Lung (tissue), 12 donors: ENCODE measurements around the gene THAP3. TPM values are rescaled to one million over a fixed set of nuclear protein-coding genes. Genes with fewer than 3 reads are reported as not detected.
"Not testable (repeated sequence)": the region's sequence is repeated elsewhere in the genome, so short reads cannot be mapped to it uniquely, and the experiment has no call there.

Source experiments
- ATAC-seq: fragments of 200-7000 bp; cut with Tn5 transposase; one replicate; pipeline ENCODE4 v1.9.1; 2020; ENCODE audit warnings: moderate number of reproducible peaks; ENCODE audit not compliant: insufficient read depth, low FRiP score
- DNase-seq, 3 donors: peaks; one replicate each; pipeline ENCODE4 v3.0.0-alpha.2; 2013 to 2017
- H3K27ac ChIP-seq, 2 donors: one replicate each; pipeline ENCODE4 v1.5.1; 2013; ENCODE audit warnings: mild to moderate bottlenecking in 2 of 2, moderate library complexity in 2 of 2, control low read depth in 1 of 2, inconsistent platforms in 1 of 2, low read depth in 1 of 2, low read length in 1 of 2
- H3K27me3 ChIP-seq, 3 donors: one replicate each; pipeline ENCODE4 v1.5.1; 2013; ENCODE audit warnings: low read length in 2 of 3; ENCODE audit not compliant: control insufficient read depth in 3 of 3, insufficient read depth in 3 of 3
- H3K36me3 ChIP-seq, 4 donors: one replicate each; pipeline ENCODE4 v1.5.1; 2013; ENCODE audit warnings: low read length in 4 of 4, mild to moderate bottlenecking in 1 of 4, moderate library complexity in 1 of 4; ENCODE audit not compliant: control insufficient read depth in 4 of 4, insufficient read depth in 4 of 4
- H3K4me1 ChIP-seq, 5 donors: one replicate each; pipeline ENCODE4 v1.5.1; 2013; ENCODE audit warnings: low read length in 5 of 5, mild to moderate bottlenecking in 2 of 5, moderate library complexity in 1 of 5; ENCODE audit not compliant: control insufficient read depth in 5 of 5, insufficient read depth in 5 of 5
- H3K4me3 ChIP-seq: one replicate; pipeline ENCODE4 v1.5.1; 2013; ENCODE audit warnings: mild to moderate bottlenecking, control low read depth, moderate library complexity
- H3K9ac ChIP-seq, 2 donors: one replicate each; pipeline ENCODE4 v1.5.1; 2013; ENCODE audit warnings: low read length in 2 of 2, control low read depth in 1 of 2; ENCODE audit not compliant: insufficient read depth in 1 of 2
- H3K9me3 ChIP-seq, 4 donors: one replicate each; pipeline ENCODE4 v1.5.1; 2013; ENCODE audit warnings: low read length in 3 of 4, mild to moderate bottlenecking in 1 of 4, moderate library complexity in 1 of 4; ENCODE audit not compliant: control insufficient read depth in 4 of 4, insufficient read depth in 3 of 4
- CTCF ChIP-seq: IDR thresholded peaks from 2 replicates; pipeline ENCODE4 v1.5.1; 2012; ENCODE audit warnings: mild to moderate bottlenecking; ENCODE audit errors: control extremely low read depth, extremely low read depth
- WGBS, 2 donors: extraction: QIAGEN DNeasy Blood & Tissue Kit; methylation state at CpG; one replicate each; pipeline ENCODE4 v1.1.7; 2013; 5-methylcytosine and 5-hydroxymethylcytosine counted together
- polyA plus RNA-seq, 2 donors: library from polyadenylated mRNA; stranded (reverse); fragments of 200-250 nt; gene quantifications; one replicate each; pipeline ENCODE4 v1.2.1, GENCODE V29; 2013
- total RNA-seq, 2 donors: library from RNA; depleted of rRNA in 1 of 2; stranded (reverse); fragments of >200 nt in 1 of 2; gene quantifications; one replicate each; pipeline ENCODE4 v1.2.1, GENCODE V29; 2014 to 2021
- donor health status: control.
- donor health status: control.
- donor health status: Bipolar disorder and iron deficiency.
- donor health status: healthy.
- donor health status: DM: yes; HTN: yes; CAD: no.

THAP3 gene
- total and polyA plus RNA-seq, 4 donors, result 12.6 to 26.5 (median 20.8) TPM

GRCh38 chr1:6599141-6599975 is 25.3 kb upstream of the THAP3 start:
- no peak for ATAC-seq
- H3K27me3 ChIP-seq, result no peaks in the 10 kb centered on the region
- no peak overlapping the region for H3K4me3 ChIP-seq
- peak overlapping the region in 1 of 2 donors; percentile 73 for H3K27ac ChIP-seq
- no peak overlapping the region for H3K9ac ChIP-seq
- H3K9me3 ChIP-seq, result no peaks in the 10 kb centered on the region
- DNase-seq, result no peak
- peaks cover 0 to 36% (median 18%) of the 10 kb centered on the region in 4 donors for H3K36me3 ChIP-seq
- 69 to 76% methylated on average over 31 of the region's 31 CpGs for WGBS, 2 donors
- H3K4me1 ChIP-seq, result peaks cover 0 to 20% (median 13%) of the 10 kb centered on the region in 5 donors
- TF ChIP-seq CTCF, result no peak

- H3K27me3 ChIP-seq, ATAC-seq, DNase-seq, H3K9ac ChIP-seq, H3K9me3 ChIP-seq, H3K4me3 ChIP-seq: not testable (repeated sequence)
- 34 to 57% methylated on average over 8 of the region's 8 CpGs for WGBS, 2 donors
- Histone ChIP-seq H3K36me3 (peaks cover 0 to 35% (median 17%) of the 10 kb centered on the region in 4 donors), H3K27ac (peak overlapping the region in 1 of 2 donors; percentile 95), H3K4me1 (peaks cover 3 to 26% (median 16%) of the 10 kb centered on the region in 5 donors)
These were observed 24.7 kb upstream of the THAP3 start for GRCh38 chr1:6599991-6600390.

GRCh38 chr1:6600410-6601048 is 24.1 kb upstream of the THAP3 start:
- Histone ChIP-seq H3K36me3 (peaks cover 0 to 30% (median 16%) of the 10 kb centered on the region in 4 donors), H3K9me3 (no peaks in the 10 kb centered on the region), H3K27me3 (no peaks in the 10 kb centered on the region), H3K4me1 (peaks cover 3 to 30% (median 16%) of the 10 kb centered on the region in 5 donors), H3K27ac (peak overlapping the region; percentile 94 to 95), H3K4me3 (peak overlapping the region; percentile 95), H3K9ac (peak overlapping the region; percentile 1 to 63)
- DNase-seq, result no peak
- no peak for ATAC-seq
- TF ChIP-seq CTCF, result no peak
- 16 to 18% methylated on average over 10 of the region's 10 CpGs for WGBS, 2 donors
